Ectodermal cell (in vitro differentiated cells): ENCODE results near the gene SOX13.

ENCODE experiments used
- H3K27ac ChIP-seq: 2 replicates; pipeline ENCODE4 v1.7.0; 2013; ENCODE audit warnings: mild to moderate bottlenecking, low read depth, low read length; ENCODE audit not compliant: insufficient read depth, poor library complexity, severe bottlenecking
- H3K27me3 ChIP-seq: 2 replicates; pipeline ENCODE4 v1.7.0; 2013; ENCODE audit warnings: mild to moderate bottlenecking, low read length; ENCODE audit not compliant: insufficient read depth, control insufficient read depth, poor library complexity, severe bottlenecking
- H3K36me3 ChIP-seq: one replicate; pipeline ENCODE4 v1.7.0; 2013; ENCODE audit warnings: low read length; ENCODE audit not compliant: control insufficient read depth, insufficient read depth
- H3K4me1 ChIP-seq: one replicate; pipeline ENCODE4 v1.7.0; 2013; ENCODE audit warnings: low read length; ENCODE audit not compliant: control insufficient read depth, insufficient read depth
- H3K4me3 ChIP-seq: 2 replicates; pipeline ENCODE4 v1.7.0; 2013; ENCODE audit warnings: low read depth, low read length, control low read depth; ENCODE audit not compliant: insufficient read depth
- H3K9me3 ChIP-seq: 2 replicates; pipeline ENCODE4 v1.7.0; 2013; ENCODE audit warnings: mild to moderate bottlenecking, low read length, moderate library complexity; ENCODE audit not compliant: control insufficient read depth
- WGBS, 2 experiments: methylation state at CpG; one replicate each; pipeline ENCODE4 v1.1.7; 2013; ENCODE audit warnings: missing lambda C conversion rate in 2 of 2; 5-methylcytosine and 5-hydroxymethylcytosine counted together

Gene SOX13

DNA sequence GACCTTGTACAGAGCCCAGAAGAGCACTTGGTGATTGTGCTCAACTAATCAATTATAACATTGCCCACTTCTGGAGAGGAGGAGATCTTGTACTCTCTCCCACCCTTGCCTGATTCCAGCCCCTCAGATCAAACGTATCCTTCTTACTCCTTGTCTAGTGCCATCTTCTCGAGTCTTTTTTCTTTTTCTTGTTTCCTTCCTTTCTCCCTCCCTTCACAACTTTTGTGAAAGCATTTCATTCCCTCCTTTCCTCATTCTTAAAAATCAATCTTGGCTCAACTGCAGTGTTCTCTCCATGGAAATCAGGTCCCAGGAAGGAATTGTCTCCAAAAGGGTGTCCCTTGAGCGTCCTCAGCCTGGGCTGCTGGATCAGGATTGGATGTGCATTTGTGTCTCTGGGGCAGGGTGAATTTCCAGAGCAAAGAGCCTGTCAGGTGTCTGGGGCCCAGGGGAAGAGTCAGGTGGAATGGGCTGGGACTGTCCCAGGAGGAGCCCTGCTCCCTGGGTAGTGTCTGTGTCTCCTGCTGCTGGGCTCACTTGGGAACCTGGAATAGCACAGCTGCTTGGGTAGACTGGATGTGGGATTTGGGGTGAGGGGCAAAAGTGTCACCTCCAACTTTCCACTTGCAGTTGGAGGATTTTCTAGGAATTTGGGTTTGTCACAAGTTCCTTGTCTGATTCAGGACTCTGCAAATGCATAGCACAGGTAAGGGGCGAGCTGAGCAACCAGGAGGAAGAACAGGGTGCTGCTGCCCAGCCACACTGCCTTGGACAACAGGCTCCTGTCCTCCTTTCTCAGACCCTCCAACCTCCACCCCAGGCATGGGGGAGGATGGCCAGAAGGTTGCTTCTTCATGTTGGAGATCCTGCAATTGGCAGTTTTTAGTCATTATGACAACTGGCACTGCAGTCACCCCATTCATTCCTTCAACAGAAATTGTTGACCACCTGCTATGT is 3.3 kb downstream of the SOX13 start:
- peaks cover 37% of the 10 kb centered on the region for H3K4me1 ChIP-seq
- no peaks in the 10 kb centered on the region for H3K27me3 ChIP-seq
- WGBS, 2 experiments, result 60 to 62% methylated on average over 4 of the region's 4 CpGs
- no peaks in the 10 kb centered on the region for H3K36me3 ChIP-seq
- H3K9me3 ChIP-seq, result no peaks in the 10 kb centered on the region
- H3K4me3 ChIP-seq, result peak overlapping the region; percentile 89
- no peak overlapping the region for H3K27ac ChIP-seq

DNA sequence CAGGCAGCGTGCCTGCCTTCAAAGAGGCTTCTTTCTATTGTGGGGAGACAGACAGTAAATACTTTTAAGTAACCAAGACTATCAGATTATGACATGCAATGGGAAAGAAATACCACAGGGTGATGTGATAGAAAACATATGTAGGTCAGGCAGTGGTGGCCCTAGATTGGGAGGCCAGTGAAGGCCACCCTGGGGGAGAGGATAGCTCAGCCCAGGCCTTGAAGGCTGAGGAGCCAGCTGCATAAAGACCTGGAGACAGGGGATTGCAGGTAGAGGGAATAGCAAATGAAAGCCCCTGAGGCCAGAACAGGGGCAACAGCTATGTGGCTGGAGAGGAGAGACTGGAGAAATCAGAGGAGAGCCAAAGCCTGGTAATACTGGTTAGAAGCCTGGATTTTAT is 4.0 kb downstream of the SOX13 start:
- Histone ChIP-seq H3K27me3 (no peaks in the 10 kb centered on the region), H3K4me3 (no peak overlapping the region), H3K9me3 (no peaks in the 10 kb centered on the region), H3K36me3 (no peaks in the 10 kb centered on the region), H3K27ac (no peak overlapping the region), H3K4me1 (peaks cover 43% of the 10 kb centered on the region)
- WGBS, 2 experiments, result 83 to 88% methylated on average over 1 of the region's 1 CpG

- peaks cover 52% of the 10 kb centered on the region for H3K4me1 ChIP-seq
- no peaks in the 10 kb centered on the region for H3K27me3 ChIP-seq
- no peak overlapping the region for H3K4me3 ChIP-seq
- H3K9me3 ChIP-seq, result no peaks in the 10 kb centered on the region
- 17 to 18% methylated on average over 17 of the region's 17 CpGs for WGBS, 2 experiments
- no peaks in the 10 kb centered on the region for H3K36me3 ChIP-seq
- peak overlapping the region; percentile 68 for H3K27ac ChIP-seq
These were observed 5.2 kb downstream of the SOX13 start for GRCh38 chr1:204077979-204078696.

DNA sequence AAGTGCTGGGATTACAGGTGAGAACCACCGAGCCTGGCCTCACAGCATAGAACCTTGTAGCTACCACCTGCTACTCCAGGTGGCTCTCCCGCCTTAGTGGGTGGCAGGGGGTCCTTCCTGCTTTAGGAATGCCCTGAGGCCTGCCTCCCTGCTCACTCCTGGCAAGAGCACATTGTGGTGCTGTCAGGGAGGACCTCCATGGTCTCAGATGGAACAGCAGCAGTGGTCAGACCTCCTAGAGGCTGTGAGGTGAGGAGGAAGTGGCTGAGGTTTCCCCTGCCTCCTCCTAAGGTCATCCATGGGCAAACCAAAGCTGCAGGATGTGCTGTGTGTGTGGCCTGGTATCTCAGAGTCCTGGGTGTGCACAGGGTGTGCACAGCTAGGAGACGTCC is 6.7 kb downstream of the SOX13 start:
- H3K9me3 ChIP-seq, result no peaks in the 10 kb centered on the region
- no peaks in the 10 kb centered on the region for H3K36me3 ChIP-seq
- H3K27me3 ChIP-seq, result no peaks in the 10 kb centered on the region
- no peak overlapping the region for H3K4me3 ChIP-seq
- 42 to 45% methylated on average over 3 of the region's 3 CpGs for WGBS, 2 experiments
- peaks cover 66% of the 10 kb centered on the region for H3K4me1 ChIP-seq
- peak overlapping the region; percentile 64 for H3K27ac ChIP-seq

GRCh38 chr1:204080163-204080903 is 7.4 kb downstream of the SOX13 start:
- no peaks in the 10 kb centered on the region for H3K9me3 ChIP-seq
- H3K4me3 ChIP-seq, result no peak overlapping the region
- peak overlapping the region; percentile 64 for H3K27ac ChIP-seq
- H3K4me1 ChIP-seq, result peaks cover 71% of the 10 kb centered on the region
- no peaks in the 10 kb centered on the region for H3K36me3 ChIP-seq
- 5 to 8% methylated on average over 8 of the region's 8 CpGs for WGBS, 2 experiments
- no peaks in the 10 kb centered on the region for H3K27me3 ChIP-seq

GRCh38 chr1:204081164-204081790 is 8.4 kb downstream of the SOX13 start:
- Histone ChIP-seq H3K27ac (no peak overlapping the region), H3K4me3 (no peak overlapping the region), H3K36me3 (no peaks in the 10 kb centered on the region), H3K4me1 (peaks cover 62% of the 10 kb centered on the region), H3K27me3 (no peaks in the 10 kb centered on the region), H3K9me3 (no peaks in the 10 kb centered on the region)
- WGBS, 2 experiments, result 30 to 36% methylated on average over 12 to 13 of the region's 13 CpGs

GRCh38 chr1:204081791-204082513 is 9.0 kb downstream of the SOX13 start:
- Histone ChIP-seq H3K36me3 (no peaks in the 10 kb centered on the region), H3K27ac (no peak overlapping the region), H3K4me1 (peaks cover 56% of the 10 kb centered on the region), H3K27me3 (no peaks in the 10 kb centered on the region), H3K9me3 (no peaks in the 10 kb centered on the region), H3K4me3 (no peak overlapping the region)
- WGBS, 2 experiments, result 51 to 61% methylated on average over 8 of the region's 8 CpGs

DNA sequence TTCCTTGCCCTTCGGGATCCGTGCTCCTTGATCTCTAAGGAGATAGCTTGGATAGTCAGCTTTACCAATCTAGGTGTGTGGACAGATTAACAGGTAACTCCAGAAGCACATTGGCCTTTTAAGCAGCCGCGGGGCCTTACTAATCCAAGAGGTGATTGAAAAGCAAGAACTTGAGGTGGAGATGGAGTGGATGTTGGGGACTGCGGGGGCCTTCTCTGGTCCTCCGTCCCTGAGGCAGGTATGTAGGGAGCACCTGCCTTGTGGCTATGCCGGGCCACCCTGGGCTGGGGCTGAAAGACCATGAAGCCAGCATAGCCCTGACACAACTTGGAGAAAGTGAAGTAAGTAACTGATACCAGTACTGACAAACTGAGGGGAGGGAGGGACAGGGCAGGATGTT is 10.6 kb downstream of the SOX13 start:
- Histone ChIP-seq H3K4me3 (no peak overlapping the region), H3K27ac (peak overlapping the region; percentile 81), H3K36me3 (no peaks in the 10 kb centered on the region), H3K4me1 (peaks cover 57% of the 10 kb centered on the region), H3K9me3 (no peaks in the 10 kb centered on the region), H3K27me3 (no peaks in the 10 kb centered on the region)
- 92 to 94% methylated on average over 7 of the region's 7 CpGs for WGBS, 2 experiments

DNA sequence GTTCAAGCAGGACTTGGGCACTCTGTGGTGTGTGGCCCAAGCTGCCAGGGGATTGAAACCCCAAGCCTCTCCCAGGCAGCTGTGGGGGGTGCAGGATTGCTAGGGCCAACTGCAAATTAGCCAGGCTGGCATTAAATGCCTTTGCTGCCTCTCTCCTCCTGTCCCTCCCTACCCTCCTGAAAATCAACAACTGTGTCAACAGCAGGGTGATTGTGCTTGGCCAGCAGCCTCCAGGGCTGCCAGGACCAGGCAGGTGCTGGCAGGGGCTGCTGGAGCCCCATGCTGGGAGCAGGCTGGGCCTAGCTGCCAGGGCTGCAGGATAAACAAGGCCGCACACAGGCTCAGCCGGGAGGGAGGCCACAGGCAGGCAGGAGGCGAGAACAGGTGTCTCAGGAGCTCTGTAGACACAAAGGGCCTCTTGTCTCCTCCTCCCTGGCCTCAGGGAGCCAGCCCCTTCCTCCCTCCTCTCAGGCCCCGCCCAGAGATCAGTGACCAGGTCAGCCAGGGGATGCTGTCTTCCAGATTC is 11.4 kb downstream of the SOX13 start:
- WGBS, 2 experiments, result 7 to 11% methylated on average over 4 of the region's 4 CpGs
- no peaks in the 10 kb centered on the region for H3K9me3 ChIP-seq
- no peaks in the 10 kb centered on the region for H3K36me3 ChIP-seq
- peaks cover 65% of the 10 kb centered on the region for H3K4me1 ChIP-seq
- no peaks in the 10 kb centered on the region for H3K27me3 ChIP-seq
- H3K4me3 ChIP-seq, result no peak overlapping the region
- peak overlapping the region; percentile 81 for H3K27ac ChIP-seq
